ENCODE results near the gene DCUN1D4. TPM values are rescaled to one million over a fixed set of nuclear protein-coding genes. Genes with fewer than 3 reads are reported as not detected.

The DCUN1D4 gene
- total RNA-seq: 80.3 TPM
- polyA plus RNA-seq: 32.3 TPM

DNA sequence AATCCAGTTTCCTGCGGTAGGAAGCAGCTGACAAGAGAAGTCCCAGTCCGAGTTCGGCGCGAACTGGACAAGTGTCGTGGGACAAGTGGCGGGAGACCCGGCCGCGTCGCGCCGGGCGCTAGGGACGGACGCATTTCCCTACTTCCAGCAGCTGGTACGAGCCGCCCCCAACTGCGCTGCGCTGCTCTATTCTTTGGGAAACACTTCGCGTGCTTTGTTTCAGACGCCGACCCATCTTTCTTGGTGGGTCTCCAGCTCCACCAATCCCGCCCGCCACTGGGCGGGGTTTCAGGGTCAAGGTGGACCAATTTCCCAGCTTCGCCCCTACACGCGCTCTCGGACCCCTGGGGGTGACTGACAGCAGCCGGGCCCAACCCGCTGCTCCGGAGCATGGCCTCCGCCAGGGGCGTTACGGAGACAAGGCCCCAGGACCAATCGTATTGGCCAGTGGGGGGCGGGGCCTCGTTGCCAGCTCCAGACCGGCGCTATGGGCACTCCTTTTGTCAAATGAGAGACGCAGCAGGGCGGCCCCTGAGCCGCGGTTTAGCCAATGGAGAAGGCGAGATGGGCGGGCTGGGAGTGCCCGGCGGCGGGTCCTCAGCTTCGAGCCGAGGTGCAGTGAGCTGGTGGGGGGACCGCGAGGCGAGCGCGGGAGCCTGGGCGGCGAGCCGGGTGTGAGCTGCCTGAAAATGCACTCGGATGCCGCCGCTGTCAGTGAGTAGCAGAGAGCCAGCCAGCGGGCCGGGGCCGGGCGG lies at the start of gene DCUN1D4:
TSS of gene DCUN1D4 (plus strand) at position 600 of the 755 bp plus-strand sequence. CDS start at position 690, 90 bp downstream.
- Histone ChIP-seq H3K4me3 (ENCODE audit: low read depth, low read length) (peak within 1 kb of the TSS; percentile 88), H3K27ac (ENCODE audit: low read depth) (peak within 1 kb of the TSS; percentile 97), H3K4me1 (ENCODE audit: insufficient read depth) (no peaks in the 10 kb centered on the region), H3K36me3 (ENCODE audit: insufficient read depth) (no peaks in the 10 kb centered on the region)
- under 1% methylated on average over 68 of the region's 68 CpGs for WGBS
- DNase-seq (ENCODE audit: extremely low spot score): peak; percentile 97

DNA sequence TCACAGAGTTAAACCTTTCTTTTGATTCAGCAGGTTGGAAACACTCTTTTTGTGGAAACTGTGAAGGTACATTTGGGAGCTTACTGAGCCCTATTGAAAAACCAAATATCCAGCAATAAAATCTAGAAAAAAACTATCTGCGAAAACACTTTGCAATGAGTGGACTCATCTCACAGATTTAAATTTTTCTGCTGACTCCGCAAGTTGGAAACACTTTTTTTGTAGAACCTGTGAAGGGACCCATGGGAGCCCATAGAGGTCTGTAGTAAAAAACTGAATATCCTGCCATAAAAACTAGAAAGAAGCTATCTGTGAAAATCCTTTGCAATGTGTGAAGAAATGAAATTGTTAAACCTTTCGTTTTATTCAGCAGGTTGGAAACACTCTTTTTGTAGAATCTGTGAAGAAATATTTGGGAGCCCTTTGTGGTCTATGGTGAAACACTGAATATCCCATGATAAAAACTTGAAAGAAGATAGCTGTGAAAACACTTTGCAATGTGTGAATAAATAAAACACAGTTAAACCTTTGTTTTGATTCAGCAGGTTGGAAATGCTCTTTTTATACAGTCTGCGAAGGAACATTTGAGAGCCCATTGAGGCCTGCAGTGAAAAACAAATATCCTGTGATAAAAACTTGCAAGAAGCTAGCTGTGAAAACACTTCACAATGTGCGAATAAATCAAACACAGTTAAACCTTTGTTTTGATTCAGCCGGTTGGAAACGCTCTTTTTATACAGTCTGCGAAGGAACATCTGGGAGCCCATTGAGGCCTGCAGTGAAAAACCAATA lies 22.3 kb upstream of the DCUN1D4 start:
- H3K4me1 ChIP-seq (ENCODE audit: insufficient read depth): no peaks in the 10 kb centered on the region
- 85% methylated on average over 8 of the region's 8 CpGs for WGBS
- no peak overlapping the region for H3K4me3 ChIP-seq (ENCODE audit: low read depth, low read length)
- no peak for DNase-seq (ENCODE audit: extremely low spot score)
- no peak overlapping the region for H3K27ac ChIP-seq (ENCODE audit: low read depth)
- no peaks in the 10 kb centered on the region for H3K36me3 ChIP-seq (ENCODE audit: insufficient read depth)

DNA sequence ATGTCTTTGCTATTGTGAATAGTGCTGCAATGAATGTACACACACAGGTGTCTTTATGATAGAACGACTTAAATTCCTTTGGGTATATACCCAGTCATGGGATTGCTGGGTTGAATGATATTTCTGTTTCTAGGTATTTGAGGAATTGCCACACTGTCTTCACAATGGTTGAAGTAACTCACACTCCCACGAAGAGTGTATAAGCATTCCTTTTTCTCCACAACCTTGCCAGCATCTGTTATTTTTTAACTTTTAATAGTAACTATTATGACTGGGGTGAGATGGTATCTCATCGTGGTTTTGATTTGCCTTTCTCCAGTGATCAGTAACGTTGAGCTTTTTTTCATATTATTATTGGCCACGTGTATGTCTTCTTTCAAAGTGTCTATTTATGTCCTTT lies 17.6 kb upstream of the DCUN1D4 start:
- H3K4me1 ChIP-seq (ENCODE audit: insufficient read depth): no peaks in the 10 kb centered on the region
- no peak overlapping the region for H3K27ac ChIP-seq (ENCODE audit: low read depth)
- H3K36me3 ChIP-seq (ENCODE audit: insufficient read depth): no peaks in the 10 kb centered on the region
- WGBS: 53% methylated on average over 5 of the region's 5 CpGs
- no peak overlapping the region for H3K4me3 ChIP-seq (ENCODE audit: low read depth, low read length)
- DNase-seq (ENCODE audit: extremely low spot score): no peak

DNA sequence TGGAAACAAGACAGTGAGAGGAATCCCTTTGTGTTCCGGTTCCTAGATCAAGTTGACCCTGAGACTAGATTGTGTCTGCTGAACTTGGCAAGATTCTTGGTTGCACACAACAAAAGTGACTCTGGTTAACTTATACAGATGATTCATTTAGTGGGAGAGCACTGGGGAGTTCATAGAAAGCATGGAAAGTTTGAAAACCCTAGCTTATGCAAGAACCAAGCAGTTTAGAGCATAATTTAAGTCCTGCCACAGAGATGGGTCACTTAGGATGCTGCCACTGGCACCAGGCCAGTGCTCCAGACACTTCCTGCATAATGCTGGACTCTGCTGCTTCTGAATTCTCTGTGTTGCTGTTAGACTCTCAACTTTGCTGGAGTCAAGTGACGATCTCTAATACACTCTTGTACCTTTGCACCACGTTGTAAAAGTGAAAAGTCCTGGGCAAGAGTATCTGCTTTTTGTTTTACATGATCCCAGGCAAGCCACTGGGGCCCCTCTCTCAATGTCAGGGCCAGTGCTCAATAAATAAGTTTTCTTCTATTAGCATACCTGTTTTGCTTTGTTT lies 12.7 kb upstream of the DCUN1D4 start:
- Histone ChIP-seq H3K4me1 (ENCODE audit: insufficient read depth) (no peaks in the 10 kb centered on the region), H3K27ac (ENCODE audit: low read depth) (no peak overlapping the region), H3K4me3 (ENCODE audit: low read depth, low read length) (no peak overlapping the region), H3K36me3 (ENCODE audit: insufficient read depth) (no peaks in the 10 kb centered on the region)
- 56% methylated on average over 3 of the region's 3 CpGs for WGBS
- no peak for DNase-seq (ENCODE audit: extremely low spot score)

DNA sequence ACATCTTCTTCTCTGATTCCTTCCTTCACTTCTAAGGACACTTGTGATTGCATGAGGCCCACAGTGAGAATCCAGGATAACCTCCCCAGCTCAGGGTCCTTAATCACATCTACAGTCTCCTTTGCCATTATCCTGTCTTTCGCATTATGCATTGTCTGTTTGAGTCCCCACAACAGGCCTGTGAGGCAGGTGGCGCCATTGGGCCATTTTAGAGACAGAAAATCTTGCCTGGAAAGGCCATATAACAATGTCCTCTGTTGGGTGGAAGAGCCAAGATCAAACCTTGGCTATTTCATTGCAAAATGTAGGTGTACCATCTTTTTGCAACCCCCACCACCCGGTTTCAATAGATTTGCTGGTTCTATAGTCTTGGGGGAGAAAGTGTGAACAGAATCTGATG lies 11.8 kb upstream of the DCUN1D4 start:
- no peaks in the 10 kb centered on the region for H3K36me3 ChIP-seq (ENCODE audit: insufficient read depth)
- H3K27ac ChIP-seq (ENCODE audit: low read depth): no peak overlapping the region
- WGBS: 33% methylated on average over 3 of the region's 3 CpGs
- no peaks in the 10 kb centered on the region for H3K4me1 ChIP-seq (ENCODE audit: insufficient read depth)
- DNase-seq (ENCODE audit: extremely low spot score): no peak
- H3K4me3 ChIP-seq (ENCODE audit: low read depth, low read length): no peak overlapping the region

DNA sequence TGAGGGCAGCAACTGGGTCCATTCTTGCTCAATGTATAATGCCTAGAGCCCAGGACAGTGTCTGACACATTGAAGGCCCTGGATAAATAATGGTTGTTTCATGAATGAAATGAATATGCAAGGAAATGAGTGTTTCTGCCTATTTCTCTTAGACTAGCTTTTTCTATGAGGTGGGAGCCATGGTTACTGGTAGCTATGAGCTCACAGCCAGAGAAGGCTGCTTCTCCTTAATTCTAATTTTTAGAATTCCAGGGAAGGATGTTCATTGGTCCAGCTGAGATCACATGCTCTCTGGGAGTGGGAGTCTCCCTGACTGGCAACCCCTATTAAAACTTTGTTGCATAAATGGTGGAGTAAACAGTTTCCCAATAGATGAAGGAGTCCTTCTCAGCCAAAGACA lies 9.7 kb upstream of the DCUN1D4 start:
- DNase-seq (ENCODE audit: extremely low spot score): no peak
- H3K4me1 ChIP-seq (ENCODE audit: insufficient read depth): no peaks in the 10 kb centered on the region
- H3K4me3 ChIP-seq (ENCODE audit: low read depth, low read length): no peak overlapping the region
- H3K36me3 ChIP-seq (ENCODE audit: insufficient read depth): no peaks in the 10 kb centered on the region
- no peak overlapping the region for H3K27ac ChIP-seq (ENCODE audit: low read depth)

DNA sequence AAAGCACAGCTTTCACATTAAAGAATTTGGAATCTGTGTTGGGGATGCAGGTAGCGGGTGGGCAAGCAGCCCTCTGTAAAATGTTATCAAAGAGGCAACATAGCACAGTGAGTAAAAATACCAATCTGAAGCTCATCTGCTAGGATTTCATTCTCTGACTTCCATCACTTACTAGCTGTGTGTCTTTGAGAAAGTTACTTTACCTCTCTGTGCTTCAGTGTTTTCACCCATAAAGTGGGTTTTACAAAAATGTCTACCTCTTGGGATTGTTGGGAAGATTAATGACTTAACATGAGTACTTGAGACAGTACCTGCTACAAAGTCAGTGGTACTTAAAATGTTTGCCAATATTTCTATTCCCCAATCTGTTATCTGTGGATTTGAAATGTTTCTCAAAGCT lies 7.9 kb upstream of the DCUN1D4 start:
- DNase-seq (ENCODE audit: extremely low spot score): no peak
- H3K4me1 ChIP-seq (ENCODE audit: insufficient read depth): no peaks in the 10 kb centered on the region
- 92% methylated on average over 1 of the region's 1 CpG for WGBS
- H3K36me3 ChIP-seq (ENCODE audit: insufficient read depth): no peaks in the 10 kb centered on the region
- no peak overlapping the region for H3K4me3 ChIP-seq (ENCODE audit: low read depth, low read length)
- H3K27ac ChIP-seq (ENCODE audit: low read depth): no peak overlapping the region

DNA sequence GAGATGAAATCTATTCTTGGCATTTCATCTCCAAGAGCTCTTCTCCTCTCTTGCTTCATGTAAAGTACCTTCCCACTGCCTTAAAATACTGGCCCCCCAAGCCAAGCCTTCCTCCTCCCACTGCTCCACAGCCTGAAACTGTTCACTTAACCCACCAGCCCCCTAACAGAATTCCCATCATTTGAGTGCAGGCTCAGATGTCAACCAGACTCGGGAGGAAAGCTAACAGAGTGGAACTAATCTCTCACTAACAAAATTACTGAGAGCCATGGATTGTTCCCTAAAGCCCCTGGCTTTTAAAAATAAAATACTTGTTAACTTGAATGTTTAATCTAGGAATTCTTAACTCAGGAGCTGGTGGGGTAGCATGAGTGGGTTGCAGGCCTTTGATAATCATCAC lies 7.1 kb upstream of the DCUN1D4 start:
- 38% methylated on average over 1 of the region's 1 CpG for WGBS
- DNase-seq (ENCODE audit: extremely low spot score): no peak
- no peaks in the 10 kb centered on the region for H3K36me3 ChIP-seq (ENCODE audit: insufficient read depth)

DNA sequence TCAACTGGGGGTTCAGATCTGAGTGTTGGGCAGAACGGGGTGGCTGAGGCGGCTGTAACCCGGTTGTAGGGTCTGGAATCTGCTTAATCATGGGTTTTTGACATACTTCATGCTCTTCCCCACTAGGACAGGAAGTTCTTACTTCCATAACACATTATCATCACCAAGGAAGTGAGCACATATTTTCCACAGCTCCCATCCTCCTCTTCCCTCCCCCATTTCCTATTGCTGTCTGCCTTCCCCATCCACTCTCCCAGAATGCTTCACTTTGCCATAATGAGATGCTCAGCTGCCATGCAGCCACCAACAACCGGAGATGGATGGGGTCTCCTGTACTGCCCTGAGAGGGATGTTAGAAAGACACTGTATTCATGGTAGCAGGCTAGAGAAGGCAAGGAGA lies 6.4 kb upstream of the DCUN1D4 start:
- Histone ChIP-seq H3K4me3 (ENCODE audit: low read depth, low read length) (no peak overlapping the region), H3K27ac (ENCODE audit: low read depth) (no peak overlapping the region), H3K4me1 (ENCODE audit: insufficient read depth) (no peaks in the 10 kb centered on the region), H3K36me3 (ENCODE audit: insufficient read depth) (no peaks in the 10 kb centered on the region)
- no peak for DNase-seq (ENCODE audit: extremely low spot score)
- WGBS: 56% methylated on average over 4 of the region's 4 CpGs

More for the DNA sequence above, 7.1 kb upstream of the DCUN1D4 start:
- Histone ChIP-seq H3K4me3 (ENCODE audit: low read depth, low read length) (no peak overlapping the region), H3K4me1 (ENCODE audit: insufficient read depth) (no peaks in the 10 kb centered on the region), H3K27ac (ENCODE audit: low read depth) (no peak overlapping the region)

DNA sequence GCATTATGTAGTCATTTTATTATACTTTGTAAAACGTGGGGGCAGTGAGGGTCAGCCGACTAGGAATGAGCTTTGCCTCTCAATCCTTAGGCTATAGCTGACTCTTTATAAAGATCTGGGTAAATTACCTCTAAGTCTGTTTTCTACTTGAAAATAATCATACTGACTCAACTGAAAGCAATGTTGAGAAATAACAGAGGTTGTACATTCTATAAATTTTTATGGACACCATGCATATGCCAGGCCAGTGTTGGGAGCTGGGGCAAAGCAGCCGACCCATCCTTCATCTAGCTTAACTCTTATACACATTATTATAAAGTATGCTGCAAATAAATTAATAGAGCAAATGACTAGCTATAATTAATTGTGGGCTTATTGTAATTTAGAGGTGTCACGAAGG lies 2.2 kb upstream of the DCUN1D4 start:
- DNase-seq (ENCODE audit: extremely low spot score): no peak
- Histone ChIP-seq H3K4me1 (ENCODE audit: insufficient read depth) (no peaks in the 10 kb centered on the region), H3K36me3 (ENCODE audit: insufficient read depth) (no peaks in the 10 kb centered on the region), H3K27ac (ENCODE audit: low read depth) (no peak overlapping the region), H3K4me3 (ENCODE audit: low read depth, low read length) (no peak overlapping the region)
- WGBS: 76% methylated on average over 4 of the region's 4 CpGs

DNA sequence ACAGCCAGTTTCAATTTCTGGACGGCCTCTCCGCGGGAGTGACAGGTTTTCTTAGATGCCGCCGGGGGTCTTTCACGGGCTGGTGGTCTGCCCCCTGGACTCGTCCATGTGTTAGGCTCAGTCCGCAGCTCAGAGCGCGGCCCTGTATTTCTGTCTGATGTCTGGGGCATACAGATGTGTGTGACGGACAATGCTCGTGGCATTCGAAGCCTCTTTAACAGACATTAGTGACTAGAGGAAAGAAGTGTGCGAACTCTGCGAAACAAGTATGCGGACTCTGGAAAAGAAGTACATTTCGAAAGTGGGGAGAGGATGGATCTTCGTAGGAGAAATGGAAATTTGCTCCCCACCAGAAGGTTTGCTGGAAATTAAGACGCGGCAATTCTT lies 793 bp upstream of the DCUN1D4 start:
- peak overlapping the region; percentile 25 for H3K27ac ChIP-seq (ENCODE audit: low read depth)
- H3K4me3 ChIP-seq (ENCODE audit: low read depth, low read length): peak overlapping the region; percentile 88
- no peaks in the 10 kb centered on the region for H3K4me1 ChIP-seq (ENCODE audit: insufficient read depth)
- H3K36me3 ChIP-seq (ENCODE audit: insufficient read depth): no peaks in the 10 kb centered on the region
- peak; percentile 10 for DNase-seq (ENCODE audit: extremely low spot score)
- WGBS: 1% methylated on average over 20 of the region's 20 CpGs

DNA sequence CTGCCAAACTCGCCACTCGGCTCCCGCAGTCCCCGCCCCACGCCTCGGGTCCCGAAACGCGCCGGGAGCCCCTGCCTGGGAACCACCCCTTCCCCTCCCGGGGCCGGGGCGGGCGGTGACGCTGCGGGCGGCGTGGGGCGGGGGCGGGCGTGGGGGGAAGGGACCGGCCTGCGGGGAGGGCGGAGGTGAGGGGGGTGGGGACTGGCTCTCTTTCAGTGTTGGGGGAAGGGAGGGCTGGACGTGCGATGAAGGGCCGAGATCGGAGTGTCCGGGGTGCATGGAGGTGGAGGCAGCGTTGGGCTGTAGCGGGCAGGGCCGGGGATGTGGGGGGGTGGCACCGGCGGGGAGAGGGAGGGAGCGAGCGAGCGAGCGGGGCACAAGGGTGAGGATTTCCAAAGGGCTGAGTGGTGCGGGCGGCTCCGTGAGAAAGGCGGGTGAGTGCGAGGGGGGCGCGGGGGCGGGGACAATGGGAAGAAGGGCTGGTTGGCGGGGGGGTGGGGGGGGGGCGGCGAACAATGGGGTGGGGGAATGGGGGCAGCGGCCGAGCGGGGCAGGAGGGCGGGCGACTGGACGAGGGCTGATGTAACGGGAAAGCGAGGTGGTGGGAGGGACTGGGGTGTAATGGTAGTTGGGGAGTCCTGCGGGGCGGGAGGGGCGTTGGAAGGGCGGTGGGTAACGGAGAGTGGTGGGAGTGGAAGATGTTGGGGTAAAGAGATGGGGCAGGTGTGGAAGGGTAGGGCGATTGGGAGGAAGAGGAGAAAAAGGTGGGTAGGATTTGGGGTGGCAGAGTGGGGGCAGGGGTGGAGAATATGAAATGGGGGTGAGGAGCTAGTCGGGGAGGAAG lies 578 bp downstream of the DCUN1D4 start:
- Histone ChIP-seq H3K4me3 (ENCODE audit: low read depth, low read length) (peak overlapping the region; percentile 88), H3K4me1 (ENCODE audit: insufficient read depth) (no peaks in the 10 kb centered on the region), H3K36me3 (ENCODE audit: insufficient read depth) (no peaks in the 10 kb centered on the region), H3K27ac (ENCODE audit: low read depth) (peak overlapping the region; percentile 97)
- 2% methylated on average over 59 of the region's 64 CpGs for WGBS
- peak; percentile 10 for DNase-seq (ENCODE audit: extremely low spot score)

Measured in urinary bladder (tissue), 4 donors.